Measurements from ENCODE around the gene SYT1. TPM values are rescaled to one million over a fixed set of nuclear protein-coding genes. Genes with fewer than 3 reads are reported as not detected.

The SYT1 gene
- total RNA-seq, 2 experiments from 2014 or later, result not detected

GRCh38 chr12:79360936-79361335, 496.4 kb downstream of the SYT1 start:
- H3K9me3 Mint-ChIP-seq, result peaks cover 2% of the 10 kb centered on the region
- Histone ChIP-seq H3K4me3 (ENCODE audit: low read length) (no peak overlapping the region), H3K36me3 (ENCODE audit: insufficient read depth, low read length) (no peaks in the 10 kb centered on the region), H3K9me3 (ENCODE audit: control insufficient read depth in 1 of 2, insufficient read depth in 1 of 2, low read length in 2 of 2) (no peaks in the 10 kb centered on the region), H3K27me3 (ENCODE audit: control insufficient read depth in 1 of 2, insufficient read depth in 2 of 2, low read length in 2 of 2) (no peaks in the 10 kb centered on the region), H3K4me1 (ENCODE audit: insufficient read depth, low read length) (no peaks in the 10 kb centered on the region), H3K27ac (ENCODE audit: low read depth in 1 of 2, low read length in 2 of 2) (no peak overlapping the region)
- ATAC-seq (ENCODE audit: poor library complexity), result no peak
- TF ChIP-seq CTCF (IDR thresholded peaks at IDR 0.05), result no peak
- intact Hi-C loops (cut with DNase I, micrococcal nuclease), result no loop called here
- H3K4me3 Mint-ChIP-seq, result no peak overlapping the region
- no peaks in the 10 kb centered on the region for H3K27me3 Mint-ChIP-seq
- CTCF ChIA-PET, result no interaction called here
- DNase-seq, result no peak
- H3K27ac Mint-ChIP-seq, result no peak overlapping the region
- POLR2A ChIA-PET, result no interaction called here
- H3K36me3 Mint-ChIP-seq (ENCODE audit: low read depth), result no peaks in the 10 kb centered on the region
- H3K4me1 Mint-ChIP-seq (ENCODE audit: low read depth), result no peaks in the 10 kb centered on the region

GRCh38 chr12:79364197-79364596, 499.6 kb downstream of the SYT1 start:
- CTCF ChIA-PET, result no interaction called here
- Histone ChIP-seq H3K36me3 (ENCODE audit: insufficient read depth, low read length) (no peaks in the 10 kb centered on the region), H3K4me3 (ENCODE audit: low read length) (no peak overlapping the region), H3K9me3 (ENCODE audit: control insufficient read depth in 1 of 2, insufficient read depth in 1 of 2, low read length in 2 of 2) (no peaks in the 10 kb centered on the region), H3K27me3 (ENCODE audit: control insufficient read depth in 1 of 2, insufficient read depth in 2 of 2, low read length in 2 of 2) (no peaks in the 10 kb centered on the region), H3K27ac (ENCODE audit: low read depth in 1 of 2, low read length in 2 of 2) (no peak overlapping the region), H3K4me1 (ENCODE audit: insufficient read depth, low read length) (no peaks in the 10 kb centered on the region)
- H3K36me3 Mint-ChIP-seq (ENCODE audit: low read depth), result no peaks in the 10 kb centered on the region
- no peak overlapping the region for H3K4me3 Mint-ChIP-seq
- no peak overlapping the region for H3K27ac Mint-ChIP-seq
- POLR2A ChIA-PET, result no interaction called here
- TF ChIP-seq CTCF (IDR thresholded peaks at IDR 0.05), result no peak
- intact Hi-C loops (cut with DNase I, micrococcal nuclease), result no loop called here
- no peaks in the 10 kb centered on the region for H3K4me1 Mint-ChIP-seq (ENCODE audit: low read depth)
- ATAC-seq (ENCODE audit: poor library complexity) (no peak), DNase-seq (no peak)
- no peaks in the 10 kb centered on the region for H3K27me3 Mint-ChIP-seq
- H3K9me3 Mint-ChIP-seq, result peaks cover 1% of the 10 kb centered on the region

GRCh38 chr12:79366374-79366773, 501.8 kb downstream of the SYT1 start:
- Histone ChIP-seq H3K36me3 (ENCODE audit: insufficient read depth, low read length) (no peaks in the 10 kb centered on the region), H3K9me3 (ENCODE audit: control insufficient read depth in 1 of 2, insufficient read depth in 1 of 2, low read length in 2 of 2) (no peaks in the 10 kb centered on the region), H3K27ac (ENCODE audit: low read depth in 1 of 2, low read length in 2 of 2) (no peak overlapping the region), H3K27me3 (ENCODE audit: control insufficient read depth in 1 of 2, insufficient read depth in 2 of 2, low read length in 2 of 2) (no peaks in the 10 kb centered on the region), H3K4me3 (ENCODE audit: low read length) (no peak overlapping the region), H3K4me1 (ENCODE audit: insufficient read depth, low read length) (no peaks in the 10 kb centered on the region)
- no peak overlapping the region for H3K27ac Mint-ChIP-seq
- H3K9me3 Mint-ChIP-seq, result no peaks in the 10 kb centered on the region
- ChIA-PET CTCF (no interaction called here), POLR2A (interaction anchor here (0.6 kb wide), 1 partner anchor 1245 kb away, joined by 3 read pairs; no protein-coding TSS in a partner anchor)
- TF ChIP-seq CTCF (IDR thresholded peaks at IDR 0.05), result no peak
- H3K36me3 Mint-ChIP-seq (ENCODE audit: low read depth), result no peaks in the 10 kb centered on the region
- H3K4me3 Mint-ChIP-seq, result no peak overlapping the region
- H3K27me3 Mint-ChIP-seq, result no peaks in the 10 kb centered on the region
- ATAC-seq (ENCODE audit: poor library complexity) (no peak), DNase-seq (no peak)
- no peaks in the 10 kb centered on the region for H3K4me1 Mint-ChIP-seq (ENCODE audit: low read depth)
- intact Hi-C loops (cut with DNase I, micrococcal nuclease), result no loop called here
